ENCODE data around the gene BTNL9. TPM values are rescaled to one million over a fixed set of nuclear protein-coding genes. Genes with fewer than 3 reads are reported as not detected.

Gene BTNL9
- total and polyA plus RNA-seq, 12 donors: 4.2 to 62.7 (median 17.6) TPM

DNA sequence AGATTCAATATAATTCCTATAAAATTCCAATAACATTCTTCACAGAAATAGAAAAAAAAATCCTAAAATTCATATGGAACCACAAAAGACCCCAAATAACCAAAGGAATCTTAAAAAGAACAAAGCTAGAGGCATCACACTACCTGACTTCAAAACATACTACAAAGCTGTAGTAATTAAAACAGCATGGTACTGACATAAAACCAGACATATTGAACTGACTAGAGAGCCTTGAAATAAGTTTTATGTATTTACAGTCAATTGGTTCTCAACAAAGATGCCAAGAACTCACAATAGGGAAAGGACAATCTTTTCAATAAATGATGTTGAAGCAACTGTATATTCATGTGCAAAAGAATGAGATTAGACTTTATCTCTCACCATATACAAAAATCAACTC is 36.9 kb downstream of the BTNL9 start:
- H3K4me3 ChIP-seq: no peak overlapping the region
- intact Hi-C loops (cut with DNase I): no loop called here

DNA sequence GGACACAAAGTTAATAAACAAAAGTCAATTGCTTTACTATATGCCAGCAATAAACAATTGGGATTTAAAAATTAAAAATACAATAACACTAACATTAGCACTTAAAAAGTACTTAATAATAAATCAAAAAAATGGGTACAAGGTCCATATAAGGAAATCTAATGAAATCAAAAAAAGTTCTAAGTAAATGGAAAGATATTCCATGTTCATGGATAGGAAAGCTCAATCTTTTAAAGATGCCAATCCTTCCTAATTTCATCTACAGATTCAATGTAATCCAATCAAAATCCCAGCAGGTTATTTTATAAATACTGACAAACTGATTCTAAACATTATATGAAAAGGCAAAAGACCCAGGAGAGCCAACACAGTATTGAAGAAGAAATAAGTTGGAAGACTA is 41.9 kb downstream of the BTNL9 start:
- H3K36me3 ChIP-seq (replicated peaks in 1 of 2): no peaks in the 10 kb centered on the region
- H3K4me1 ChIP-seq (replicated peaks in 1 of 2): no peaks in the 10 kb centered on the region
- TF ChIP-seq POLR2A (IDR thresholded peaks at IDR 0.05): no peak
- TF ChIP-seq, protein P1, sequence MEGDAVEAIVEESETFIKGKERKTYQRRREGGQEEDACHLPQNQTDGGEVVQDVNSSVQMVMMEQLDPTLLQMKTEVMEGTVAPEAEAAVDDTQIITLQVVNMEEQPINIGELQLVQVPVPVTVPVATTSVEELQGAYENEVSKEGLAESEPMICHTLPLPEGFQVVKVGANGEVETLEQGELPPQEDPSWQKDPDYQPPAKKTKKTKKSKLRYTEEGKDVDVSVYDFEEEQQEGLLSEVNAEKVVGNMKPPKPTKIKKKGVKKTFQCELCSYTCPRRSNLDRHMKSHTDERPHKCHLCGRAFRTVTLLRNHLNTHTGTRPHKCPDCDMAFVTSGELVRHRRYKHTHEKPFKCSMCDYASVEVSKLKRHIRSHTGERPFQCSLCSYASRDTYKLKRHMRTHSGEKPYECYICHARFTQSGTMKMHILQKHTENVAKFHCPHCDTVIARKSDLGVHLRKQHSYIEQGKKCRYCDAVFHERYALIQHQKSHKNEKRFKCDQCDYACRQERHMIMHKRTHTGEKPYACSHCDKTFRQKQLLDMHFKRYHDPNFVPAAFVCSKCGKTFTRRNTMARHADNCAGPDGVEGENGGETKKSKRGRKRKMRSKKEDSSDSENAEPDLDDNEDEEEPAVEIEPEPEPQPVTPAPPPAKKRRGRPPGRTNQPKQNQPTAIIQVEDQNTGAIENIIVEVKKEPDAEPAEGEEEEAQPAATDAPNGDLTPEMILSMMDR (IDR thresholded peaks at IDR 0.05): no peak
- H3K4me3 ChIP-seq: no peak overlapping the region
- no peak overlapping the region for H3K27ac ChIP-seq
- DNase-seq: no peak
- H3K9me3 ChIP-seq (replicated peaks in 1 of 3): no peaks in the 10 kb centered on the region
- intact Hi-C loops (cut with DNase I): no loop called here
- peaks cover 13% of the 10 kb centered on the region for H3K27me3 ChIP-seq

More for the DNA sequence above, 36.9 kb downstream of the BTNL9 start:
- DNase-seq: no peak
- H3K4me1 ChIP-seq (replicated peaks in 1 of 2): no peaks in the 10 kb centered on the region
- H3K27ac ChIP-seq: no peak overlapping the region
- no peaks in the 10 kb centered on the region for H3K9me3 ChIP-seq (replicated peaks in 1 of 3)
- peaks cover 9% of the 10 kb centered on the region for H3K27me3 ChIP-seq
- H3K36me3 ChIP-seq (replicated peaks in 1 of 2): no peaks in the 10 kb centered on the region
- no peak for TF ChIP-seq POLR2A (IDR thresholded peaks at IDR 0.05)
- TF ChIP-seq, protein P1 (IDR thresholded peaks at IDR 0.05): no peak

DNA sequence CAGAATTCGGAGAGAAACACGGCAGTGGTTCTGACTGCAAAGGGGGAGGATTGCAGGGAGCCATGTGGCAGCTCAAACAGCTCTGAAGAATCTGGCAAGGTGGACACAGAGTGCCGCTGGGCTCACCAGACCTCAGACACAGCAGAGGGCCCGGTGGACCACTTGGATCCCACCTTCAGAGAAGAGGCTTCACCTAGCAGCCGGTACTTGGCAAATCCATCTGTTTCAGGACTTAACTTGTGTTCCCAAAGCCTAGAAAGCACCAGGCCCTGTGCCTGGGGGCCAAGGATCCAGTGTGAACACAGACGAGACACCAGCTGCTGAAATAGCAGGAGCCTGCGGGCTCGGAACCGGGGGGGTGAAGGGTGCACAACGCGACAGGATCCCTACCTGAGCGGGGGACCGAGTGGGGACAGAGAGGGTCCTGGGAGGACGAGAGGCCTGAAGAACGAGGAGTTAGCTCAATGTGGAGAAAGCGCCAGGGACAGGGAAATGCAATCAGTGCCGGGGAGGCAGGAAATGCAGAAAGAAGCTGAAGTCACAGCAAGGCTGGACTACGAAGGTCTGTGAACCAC is 44.6 kb downstream of the BTNL9 start:
- Histone ChIP-seq H3K4me1 (replicated peaks in 1 of 2) (no peaks in the 10 kb centered on the region), H3K4me3 (no peak overlapping the region), H3K9me3 (replicated peaks in 1 of 3) (no peaks in the 10 kb centered on the region), H3K36me3 (replicated peaks in 1 of 2) (no peaks in the 10 kb centered on the region), H3K27me3 (peaks cover 13% of the 10 kb centered on the region), H3K27ac (no peak overlapping the region)
- TF ChIP-seq POLR2A (IDR thresholded peaks at IDR 0.05): no peak
- TF ChIP-seq, protein P1 (IDR thresholded peaks at IDR 0.05): no peak
- intact Hi-C loops (cut with DNase I): no loop called here
- WGBS, 4 donors: 42 to 67% (median 53%) methylated on average over 16 to 18 of the region's 18 CpGs
- DNase-seq: no peak

DNA sequence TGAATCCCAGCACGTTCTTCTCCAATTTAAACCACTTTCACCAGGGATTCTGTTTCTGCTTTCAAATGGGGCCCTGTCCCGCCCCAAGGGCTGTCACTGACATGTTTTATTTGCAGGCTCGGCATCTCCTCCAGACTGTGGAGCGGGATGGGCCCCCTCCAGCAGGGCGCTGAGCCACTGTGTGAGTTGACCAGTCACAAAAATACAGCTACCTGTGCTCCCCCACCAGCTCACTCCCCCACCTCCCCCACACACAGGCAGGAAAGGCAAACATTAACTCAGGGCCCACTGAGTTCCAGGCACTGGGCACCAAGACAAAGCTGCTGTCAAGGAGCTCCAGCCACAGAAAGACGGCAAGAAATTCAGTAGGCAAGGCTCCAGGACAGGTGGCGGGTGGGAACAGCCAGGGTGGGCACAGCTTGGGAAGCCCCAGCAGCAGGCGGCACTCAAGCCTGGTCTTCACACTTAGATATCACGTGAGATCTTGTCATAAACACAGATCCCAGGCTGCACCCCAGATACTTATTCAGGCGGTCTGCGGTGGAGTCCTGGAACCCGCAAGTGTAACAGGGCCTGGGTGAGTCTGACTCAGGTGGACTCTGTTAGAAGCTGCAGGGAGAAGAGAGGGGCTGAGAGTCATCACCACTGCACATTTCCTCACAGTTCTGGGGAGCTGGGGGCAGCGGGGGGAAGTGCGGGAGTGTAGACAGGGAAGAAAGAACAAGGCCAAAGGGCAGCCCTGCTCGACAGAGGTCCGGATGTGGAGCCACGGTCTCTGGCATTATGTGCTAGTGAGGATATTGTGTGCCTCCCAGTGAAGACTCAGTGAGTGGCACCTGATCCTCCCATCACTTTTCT is 46.2 kb downstream of the BTNL9 start:
- H3K4me1 ChIP-seq (replicated peaks in 1 of 2): no peaks in the 10 kb centered on the region
- 61 to 73% (median 66%) methylated on average over 15 to 17 of the region's 17 CpGs for WGBS, 4 donors
- DNase-seq: no peak
- intact Hi-C loops (cut with DNase I): no loop called here
- TF ChIP-seq, protein P1 (IDR thresholded peaks at IDR 0.05): no peak
- TF ChIP-seq POLR2A (IDR thresholded peaks at IDR 0.05): no peak
- H3K9me3 ChIP-seq (replicated peaks in 1 of 3): no peaks in the 10 kb centered on the region
- no peaks in the 10 kb centered on the region for H3K36me3 ChIP-seq (replicated peaks in 1 of 2)
- no peak overlapping the region for H3K4me3 ChIP-seq
- H3K27me3 ChIP-seq: peaks cover 10% of the 10 kb centered on the region
- H3K27ac ChIP-seq: no peak overlapping the region
